Measurements from ENCODE around the gene ESYT1. TPM values are rescaled to one million over a fixed set of nuclear protein-coding genes. Genes with fewer than 3 reads are reported as not detected.
A peak's percentile ranks its signal among the peaks of the same experiment; 100 is the strongest.

ESYT1 gene
- total and polyA plus RNA-seq, 11 donors, result 17.0 to 81.1 (median 43.4) TPM

DNA sequence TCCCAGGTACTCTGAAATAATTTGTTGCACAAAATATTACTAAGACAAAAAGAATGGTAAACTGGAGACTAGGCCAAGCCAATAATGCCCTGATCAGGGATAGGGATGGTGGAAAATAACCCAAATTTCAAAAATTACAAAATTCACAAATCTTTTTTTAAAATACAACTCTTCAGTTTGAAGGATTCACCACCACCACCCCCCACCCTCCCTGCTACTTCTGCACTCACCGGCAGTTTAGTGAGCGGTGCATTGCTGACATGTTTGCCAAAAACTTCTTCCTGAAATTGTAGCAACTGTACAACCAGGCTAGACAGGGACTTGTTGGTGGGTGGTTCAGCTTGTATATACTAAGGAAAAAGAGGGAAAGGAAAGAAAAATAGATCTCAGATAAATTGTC is 58.9 kb downstream of the ESYT1 start:
- ATAC-seq, result no peak
- Histone ChIP-seq H3K4me1 (peaks cover 0 to 30% (median 17%) of the 10 kb centered on the region in 12 donors), H3K27ac (peak overlapping the region in 2 of 12 donors; percentile 86 to 98), H3K9me3 (no peaks in the 10 kb centered on the region), H3K27me3 (no peaks in the 10 kb centered on the region), H3K4me3 (peak overlapping the region in 3 of 12 donors; percentile 64 to 99 (median 82)), H3K36me3 (peaks cover 3 to 56% (median 50%) of the 10 kb centered on the region in 9 donors)
- DNase-seq, result no peak
- intact Hi-C loops (cut with DNase I), result loop anchor here in 2 of 10 donors (5.0 to 10.0 kb wide), 2 partner anchors 35 to 142 kb away; partner anchors contain the start of genes NABP2 (in 1 of the 2), RNF41 (in 1 of the 2) and RPS26 (in 1 of the 2)
- TF ChIP-seq, protein P1, sequence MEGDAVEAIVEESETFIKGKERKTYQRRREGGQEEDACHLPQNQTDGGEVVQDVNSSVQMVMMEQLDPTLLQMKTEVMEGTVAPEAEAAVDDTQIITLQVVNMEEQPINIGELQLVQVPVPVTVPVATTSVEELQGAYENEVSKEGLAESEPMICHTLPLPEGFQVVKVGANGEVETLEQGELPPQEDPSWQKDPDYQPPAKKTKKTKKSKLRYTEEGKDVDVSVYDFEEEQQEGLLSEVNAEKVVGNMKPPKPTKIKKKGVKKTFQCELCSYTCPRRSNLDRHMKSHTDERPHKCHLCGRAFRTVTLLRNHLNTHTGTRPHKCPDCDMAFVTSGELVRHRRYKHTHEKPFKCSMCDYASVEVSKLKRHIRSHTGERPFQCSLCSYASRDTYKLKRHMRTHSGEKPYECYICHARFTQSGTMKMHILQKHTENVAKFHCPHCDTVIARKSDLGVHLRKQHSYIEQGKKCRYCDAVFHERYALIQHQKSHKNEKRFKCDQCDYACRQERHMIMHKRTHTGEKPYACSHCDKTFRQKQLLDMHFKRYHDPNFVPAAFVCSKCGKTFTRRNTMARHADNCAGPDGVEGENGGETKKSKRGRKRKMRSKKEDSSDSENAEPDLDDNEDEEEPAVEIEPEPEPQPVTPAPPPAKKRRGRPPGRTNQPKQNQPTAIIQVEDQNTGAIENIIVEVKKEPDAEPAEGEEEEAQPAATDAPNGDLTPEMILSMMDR (IDR thresholded peaks at IDR 0.05), result no peak
- TF ChIP-seq POLR2A (IDR thresholded peaks at IDR 0.05), result no peak
- 32 to 58% (median 43%) methylated on average over 2 of the region's 2 CpGs for WGBS, 4 donors

DNA sequence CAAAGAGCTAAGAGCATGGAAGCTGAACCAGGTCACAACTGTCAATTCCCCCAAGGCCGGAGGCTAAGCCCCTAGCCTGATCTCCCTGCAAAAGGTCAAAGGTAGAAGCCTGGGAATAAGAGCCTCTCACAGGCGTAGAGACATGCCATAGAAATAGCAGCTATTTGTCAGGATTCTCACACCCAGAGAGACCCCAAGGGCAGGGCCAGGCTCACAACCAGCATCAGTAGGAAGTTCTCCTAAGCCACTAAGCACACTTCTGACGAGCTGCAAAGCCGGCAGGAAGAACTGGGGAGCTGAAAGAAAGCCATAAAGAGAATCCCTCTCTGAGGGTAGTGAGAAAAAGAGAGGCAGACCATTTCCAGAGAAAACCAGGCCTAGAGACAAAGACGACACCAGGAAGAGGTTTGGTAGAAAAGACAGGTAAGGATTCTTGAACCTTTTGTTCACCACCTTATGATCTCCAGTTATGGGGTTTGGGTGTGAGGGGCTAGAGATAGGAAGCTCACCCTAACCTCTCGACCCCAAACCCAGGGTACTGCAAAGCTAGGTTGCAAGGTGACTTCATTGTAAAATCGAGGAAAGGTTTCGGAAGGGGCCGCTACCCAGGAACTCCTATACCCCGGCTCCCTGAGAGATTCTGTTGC is 60.2 kb downstream of the ESYT1 start:
- Histone ChIP-seq H3K9me3 (no peaks in the 10 kb centered on the region), H3K36me3 (peaks cover 0 to 43% (median 37%) of the 10 kb centered on the region in 9 donors), H3K4me1 (peaks cover 0 to 36% (median 17%) of the 10 kb centered on the region in 12 donors), H3K27me3 (no peaks in the 10 kb centered on the region), H3K27ac (peak overlapping the region in 11 of 12 donors; percentile 73 to 98 (median 90)), H3K4me3 (peak overlapping the region; percentile 60 to 99 (median 84))
- ATAC-seq, result no peak
- 11 to 23% (median 16%) methylated on average over 10 of the region's 10 CpGs for WGBS, 4 donors
- intact Hi-C loops (cut with DNase I), result loop anchor here in 9 of 10 donors (2.0 to 10.0 kb wide), 5 partner anchors 29 to 143 kb away; partner anchors contain the start of genes ZC3H10 (in 6 of the 9), MYL6 (in 1 of the 9), NABP2 (in 1 of the 9) and RNF41 (in 1 of the 9)
- TF ChIP-seq, protein P1 (IDR thresholded peaks at IDR 0.05), result no peak
- no peak for TF ChIP-seq POLR2A (IDR thresholded peaks at IDR 0.05)
- DNase-seq, result no peak

DNA sequence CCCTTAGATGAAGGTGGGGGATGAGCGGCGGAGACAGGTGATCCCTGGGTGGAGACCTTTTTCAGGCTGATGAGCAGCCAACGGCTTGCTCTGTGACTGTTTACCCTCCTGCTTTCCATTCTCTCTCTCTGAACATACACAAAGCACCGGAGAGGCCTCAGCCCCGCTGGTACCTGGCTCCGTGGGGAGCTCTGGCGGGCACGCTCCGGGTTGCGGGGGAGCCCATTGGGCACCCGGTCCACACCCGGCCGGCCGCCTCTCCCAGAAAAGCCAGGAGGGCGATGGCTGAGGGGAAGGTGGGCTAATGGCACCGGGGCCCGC is 60.7 kb downstream of the ESYT1 start:
- intact Hi-C loops (cut with DNase I), result loop anchor here (1.0 to 10.0 kb wide), 6 partner anchors 30 to 144 kb away; partner anchors contain the start of genes ZC3H10 (in 6 of the 10), MYL6 (in 1 of the 10), NABP2 (in 1 of the 10) and RNF41 (in 1 of the 10)
- Histone ChIP-seq H3K36me3 (peaks cover 0 to 38% (median 32%) of the 10 kb centered on the region in 9 donors), H3K27me3 (no peaks in the 10 kb centered on the region), H3K4me1 (peaks cover 0 to 38% (median 17%) of the 10 kb centered on the region in 12 donors), H3K9me3 (no peaks in the 10 kb centered on the region), H3K27ac (peak overlapping the region; percentile 73 to 98 (median 90)), H3K4me3 (peak overlapping the region; percentile 60 to 99 (median 84))
- 0 to 19% (median 1%) methylated on average over 3 to 17 of the region's 17 CpGs for WGBS, 4 donors
- DNase-seq, result no peak
- peak in 2 of 4 donors; percentile 6 to 9 for ATAC-seq
- TF ChIP-seq, protein P1 (IDR thresholded peaks at IDR 0.05), result no peak
- no peak for TF ChIP-seq POLR2A (IDR thresholded peaks at IDR 0.05)

Measured in heart left ventricle (tissue), 16 donors.